BJ (cell line): Measurements from ENCODE around the gene IL12A. TPM values are rescaled to one million over a fixed set of nuclear protein-coding genes. Genes with fewer than 3 reads are reported as not detected.

Experiments used
- CTCF ChIA-PET: fragments of 350-600 bp; formaldehyde crosslinking; extraction: SDS; loops from one replicate; lab custom pipeline; 2021; ENCODE audit warnings: antibody characterized with exemption, inconsistent platforms; lab: Yijun Ruan, JAX
- POLR2A ChIA-PET: fragments of 300-600 bp; sonication (Branson Sonifier 250); formaldehyde crosslinking; extraction: SDS; loops from one replicate; lab custom pipeline; 2021; ENCODE audit warnings: antibody characterized with exemption; lab: Charles Lee
- DNase-seq: peaks from one replicate; pipeline ENCODE4 v3.0.0-alpha.2; 2011; ENCODE audit warnings: low read depth
- H3K27me3 ChIP-seq: 2 replicates; pipeline ENCODE4 v1.6.0; 2011; ENCODE audit warnings: low read length; ENCODE audit not compliant: control insufficient read depth, insufficient read depth
- H3K36me3 ChIP-seq: 2 replicates; pipeline ENCODE4 v1.5.1; 2011; ENCODE audit warnings: low read length; ENCODE audit not compliant: control insufficient read depth, insufficient read depth
- H3K4me3 ChIP-seq: 2 replicates; pipeline ENCODE4 v1.5.1; 2011; ENCODE audit warnings: low read depth, mild to moderate bottlenecking, control low read depth, low read length
- polyA plus RNA-seq: library from polyadenylated mRNA; depleted of rRNA; stranded (reverse); fragments of >200 nt; gene quantifications from 2 replicates; pipeline ENCODE4 v1.2.3, GENCODE V29; 2011
- TF ChIP-seq, protein P1 (sequence below): IDR thresholded peaks from 2 replicates; pipeline ENCODE4 v1.5.1; 2011; ENCODE audit warnings: low read depth, mild to moderate bottlenecking, control low read depth, inconsistent platforms, low read length, moderate library complexity; ENCODE audit not compliant: insufficient read depth

The IL12A gene
- polyA plus RNA-seq, 1 experiment: 0.50 TPM

DNA sequence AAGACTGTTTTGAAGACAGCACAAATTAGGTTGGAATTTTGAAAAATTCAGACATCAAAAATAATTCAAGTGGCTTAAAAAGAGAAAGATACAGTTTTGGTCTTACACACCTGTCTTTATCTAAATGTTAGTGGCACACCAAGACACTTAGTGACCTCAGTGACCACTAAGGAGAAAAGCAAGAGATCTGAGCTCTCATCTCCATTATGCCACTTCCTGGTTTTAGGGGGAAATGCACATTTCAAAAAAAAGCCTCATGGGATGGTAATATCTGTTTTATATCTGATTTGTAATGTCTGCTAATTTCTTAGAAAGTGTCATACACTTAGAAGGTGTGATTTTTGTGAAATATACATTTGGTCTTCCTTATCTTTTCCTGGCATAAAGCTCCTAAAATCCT is 16.4 kb downstream of the IL12A start:
- no peak overlapping the region for H3K4me3 ChIP-seq
- TF ChIP-seq, protein P1, sequence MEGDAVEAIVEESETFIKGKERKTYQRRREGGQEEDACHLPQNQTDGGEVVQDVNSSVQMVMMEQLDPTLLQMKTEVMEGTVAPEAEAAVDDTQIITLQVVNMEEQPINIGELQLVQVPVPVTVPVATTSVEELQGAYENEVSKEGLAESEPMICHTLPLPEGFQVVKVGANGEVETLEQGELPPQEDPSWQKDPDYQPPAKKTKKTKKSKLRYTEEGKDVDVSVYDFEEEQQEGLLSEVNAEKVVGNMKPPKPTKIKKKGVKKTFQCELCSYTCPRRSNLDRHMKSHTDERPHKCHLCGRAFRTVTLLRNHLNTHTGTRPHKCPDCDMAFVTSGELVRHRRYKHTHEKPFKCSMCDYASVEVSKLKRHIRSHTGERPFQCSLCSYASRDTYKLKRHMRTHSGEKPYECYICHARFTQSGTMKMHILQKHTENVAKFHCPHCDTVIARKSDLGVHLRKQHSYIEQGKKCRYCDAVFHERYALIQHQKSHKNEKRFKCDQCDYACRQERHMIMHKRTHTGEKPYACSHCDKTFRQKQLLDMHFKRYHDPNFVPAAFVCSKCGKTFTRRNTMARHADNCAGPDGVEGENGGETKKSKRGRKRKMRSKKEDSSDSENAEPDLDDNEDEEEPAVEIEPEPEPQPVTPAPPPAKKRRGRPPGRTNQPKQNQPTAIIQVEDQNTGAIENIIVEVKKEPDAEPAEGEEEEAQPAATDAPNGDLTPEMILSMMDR: no peak
- DNase-seq: no peak
- no peaks in the 10 kb centered on the region for H3K36me3 ChIP-seq
- ChIA-PET POLR2A (no interaction called here), CTCF (interaction anchor here (0.6 to 11.3 kb wide), 23 partner anchors 11 to 740 kb away, joined by 3 to 276 read pairs (median 7); partner anchors contain the start of gene IL12A)
- no peaks in the 10 kb centered on the region for H3K27me3 ChIP-seq

DNA sequence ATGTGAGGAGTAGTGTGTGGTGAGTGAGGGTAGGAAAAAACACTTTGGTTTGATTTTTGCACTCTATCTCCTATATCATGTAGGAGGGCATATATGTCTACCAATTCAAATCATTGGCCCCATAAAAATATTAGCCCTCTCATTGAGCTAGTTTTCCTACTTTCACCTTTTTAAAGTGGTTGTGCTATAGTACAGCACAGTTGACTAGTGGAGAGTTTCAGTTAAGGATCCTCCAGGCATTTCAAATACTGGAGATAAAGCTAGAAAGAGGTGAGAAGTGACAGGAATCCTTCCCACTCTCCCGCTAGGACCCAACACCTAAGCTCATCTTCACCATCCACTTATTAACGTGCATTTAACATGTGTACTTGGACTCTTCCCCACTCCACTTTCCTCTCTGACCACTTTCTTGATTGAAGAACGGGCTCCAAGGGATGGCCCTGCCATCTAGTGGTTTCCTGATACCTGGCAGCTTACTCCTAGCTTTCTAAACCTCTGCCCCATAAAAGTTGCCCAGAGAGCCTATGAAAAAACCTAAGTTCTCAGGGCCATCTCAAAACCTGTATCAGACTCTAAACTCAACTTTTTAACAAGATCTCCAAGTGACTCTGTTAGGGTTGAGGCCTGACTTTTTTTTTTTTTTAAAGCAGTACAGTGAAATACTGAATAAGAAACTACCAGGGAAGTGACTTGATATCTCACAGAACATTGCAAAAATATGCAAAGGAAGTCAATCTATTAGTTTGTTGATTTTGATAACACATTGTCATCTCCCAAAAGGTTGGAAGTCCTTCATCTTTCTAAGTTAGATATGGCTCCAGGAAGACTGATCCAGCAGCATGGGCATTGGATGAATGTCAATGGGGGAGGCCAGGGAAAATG is 17.9 kb downstream of the IL12A start:
- Histone ChIP-seq H3K27me3 (no peaks in the 10 kb centered on the region), H3K4me3 (no peak overlapping the region), H3K36me3 (no peaks in the 10 kb centered on the region)
- CTCF ChIA-PET: interaction anchor here (0.6 to 11.3 kb wide), 44 partner anchors 9 to 746 kb away, joined by 3 to 276 read pairs (median 5); partner anchors contain the start of gene IL12A
- TF ChIP-seq, protein P1: peak; percentile 96
- POLR2A ChIA-PET: interaction anchor here (0.6 kb wide), 1 partner anchor 273 kb away, joined by 3 read pairs; no protein-coding TSS in a partner anchor
- DNase-seq: no peak

DNA sequence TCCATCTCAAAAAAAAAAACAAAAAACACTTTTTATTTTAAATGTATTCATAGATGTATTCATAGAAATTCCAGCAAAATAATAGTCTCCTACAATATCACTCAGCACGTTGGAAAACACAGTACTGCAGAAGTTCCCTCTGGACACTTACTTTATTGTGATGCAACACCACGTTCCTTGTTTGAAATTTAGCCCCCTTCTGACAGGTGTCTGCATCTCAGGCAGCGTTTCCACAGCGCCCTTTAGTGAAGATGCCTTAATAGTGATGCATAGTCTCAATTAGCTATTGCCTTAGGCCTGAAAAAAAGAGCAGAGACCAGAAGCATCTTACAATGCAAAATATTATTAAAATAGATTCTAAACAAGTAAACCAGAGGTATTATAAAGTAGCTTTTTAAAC is 20.3 kb downstream of the IL12A start:
- no peak overlapping the region for H3K4me3 ChIP-seq
- ChIA-PET CTCF (interaction anchor here (0.7 to 11.3 kb wide), 4 partner anchors 123 to 203 kb away, joined by 3 to 276 read pairs (median 24); no protein-coding TSS in a partner anchor), POLR2A (no interaction called here)
- no peak for DNase-seq
- no peaks in the 10 kb centered on the region for H3K36me3 ChIP-seq
- no peaks in the 10 kb centered on the region for H3K27me3 ChIP-seq
- TF ChIP-seq, protein P1: no peak

DNA sequence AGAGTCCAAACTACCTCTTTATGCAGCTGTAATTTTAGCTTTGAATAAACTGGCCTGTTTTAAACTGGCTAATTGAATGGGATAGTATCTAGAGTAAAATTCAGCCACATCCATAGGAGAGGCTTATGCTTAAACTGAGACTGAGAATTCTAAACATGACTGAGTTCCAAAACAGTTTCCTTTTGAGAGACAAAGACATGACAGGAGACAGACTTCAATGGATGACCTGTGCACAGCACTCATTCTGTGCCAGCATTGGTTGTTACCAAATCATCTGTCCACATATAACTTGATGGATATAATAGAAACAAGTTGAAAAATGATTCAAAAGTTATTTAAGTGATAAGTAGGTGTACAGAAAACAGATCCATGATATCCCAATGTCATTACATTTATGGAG is 20.9 kb downstream of the IL12A start:
- no peaks in the 10 kb centered on the region for H3K36me3 ChIP-seq
- ChIA-PET POLR2A (no interaction called here), CTCF (interaction anchor here (0.7 to 11.3 kb wide), 2 partner anchors 124 to 177 kb away, joined by 3 to 276 read pairs; no protein-coding TSS in a partner anchor)
- H3K27me3 ChIP-seq: no peaks in the 10 kb centered on the region
- no peak for DNase-seq
- H3K4me3 ChIP-seq: no peak overlapping the region
- TF ChIP-seq, protein P1: no peak

DNA sequence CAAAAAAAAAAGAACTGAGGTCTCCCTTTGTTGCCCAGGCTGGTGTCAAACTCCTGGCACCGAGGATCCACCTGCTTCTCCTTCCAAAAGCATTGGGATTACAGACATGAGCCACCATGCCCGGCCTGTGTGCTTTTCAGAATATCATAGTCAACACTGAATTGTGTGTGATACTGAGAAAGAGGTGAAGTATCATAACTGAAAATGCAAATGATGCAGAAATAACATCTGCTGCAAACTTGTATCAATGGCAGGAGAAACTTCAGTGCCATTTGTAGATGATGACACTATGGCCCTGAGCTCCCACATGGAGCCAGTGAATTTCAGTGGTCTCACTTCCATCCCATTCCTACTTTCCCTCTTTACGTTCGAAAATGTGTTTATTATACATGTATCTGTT is 21.9 kb downstream of the IL12A start:
- CTCF ChIA-PET: interaction anchor here (0.7 to 2.8 kb wide), 4 partner anchors 16 to 126 kb away, joined by 3 to 12 read pairs (median 5); no protein-coding TSS in a partner anchor
- H3K4me3 ChIP-seq: no peak overlapping the region
- no peak for DNase-seq
- POLR2A ChIA-PET: no interaction called here
- H3K36me3 ChIP-seq: no peaks in the 10 kb centered on the region
- TF ChIP-seq, protein P1: no peak
- no peaks in the 10 kb centered on the region for H3K27me3 ChIP-seq
